Endothelial cell of umbilical vein (primary cell): Measurements from ENCODE around the gene ANO7. TPM values are rescaled to one million over a fixed set of nuclear protein-coding genes. Genes with fewer than 3 reads are reported as not detected.

Experiments
- BruUV-seq: library from RNA; stranded (reverse); fragments of 400-500 nt; replicated peaks from 2 replicates; lab custom pipeline; 2021; lab: Mats Ljungman, UMichigan
- CTCF ChIA-PET: fragments of 300-600, 350-600 bp; sonication (Branson Sonifier 250); formaldehyde crosslinking; loops from one replicate; lab custom pipeline; 2021; ENCODE audit warnings: antibody characterized with exemption, inconsistent platforms; lab: Charles Lee
- POLR2A ChIA-PET: fragments of 300-600, 350-600 bp; sonication (Branson Sonifier 250); formaldehyde crosslinking; loops from one replicate; lab custom pipeline; 2021; ENCODE audit warnings: antibody characterized with exemption, inconsistent platforms; lab: Charles Lee
- DNase-seq: peaks from one replicate; pipeline ENCODE4 v3.0.0-alpha.2; 2011; ENCODE audit warnings: low read depth, low spot score
- FAIRE-seq: peaks from 2 replicates; lab custom pipeline; 2011; peaks lifted over from hg19 to GRCh38; lab: Jason Lieb, UNC
- H2AFZ ChIP-seq: 2 replicates; pipeline ENCODE4 v1.6.0; 2012; ENCODE audit warnings: low read depth, low read length, control low read depth, inconsistent platforms
- H3K27ac ChIP-seq: 2 replicates; pipeline ENCODE4 v1.5.1; 2011; ENCODE audit warnings: low read depth, mild to moderate bottlenecking, control low read depth, low read length, moderate library complexity; ENCODE audit not compliant: insufficient read depth
- H3K27me3 ChIP-seq, 2 experiments: 2 replicates each; pipeline versions ENCODE4 v1.6.0 to v1.6.1; 2011; ENCODE audit warnings: low read length in 2 of 2, mixed read lengths in 1 of 2; ENCODE audit not compliant: control insufficient read depth in 2 of 2, insufficient read depth in 2 of 2
- H3K36me3 ChIP-seq, 2 experiments: 2 replicates in 1 of 2; 3 replicates in 1 of 2; pipeline ENCODE4 v1.5.1; 2011; ENCODE audit warnings: low read length in 2 of 2, mild to moderate bottlenecking in 1 of 2, moderate library complexity in 1 of 2; ENCODE audit not compliant: control insufficient read depth in 2 of 2, insufficient read depth in 2 of 2; ENCODE audit errors: extremely low read depth in 1 of 2
- H3K4me1 ChIP-seq: 3 replicates; pipeline ENCODE4 v1.5.1; 2011; ENCODE audit warnings: mild to moderate bottlenecking, low read length; ENCODE audit not compliant: control insufficient read depth, insufficient read depth; ENCODE audit errors: extremely low read depth
- H3K4me2 ChIP-seq: 2 replicates; pipeline ENCODE4 v1.6.1; 2011; ENCODE audit warnings: low read length, control low read depth, mixed read lengths; ENCODE audit not compliant: insufficient read depth
- H3K4me3 ChIP-seq, 3 experiments: fragments of 200-600 bp in 1 of 3; sonication (generic), shearing (Covaris generic) in 1 of 3; replicated peaks in 1 of 3; 2 replicates each; pipeline ENCODE4 v1.5.1; 2011 to 2016; ENCODE audit warnings: control low read depth in 3 of 3, low read length in 3 of 3, mild to moderate bottlenecking in 2 of 3, inconsistent platforms in 1 of 3, low read depth in 1 of 3, moderate library complexity in 1 of 3; ENCODE audit not compliant: insufficient read depth in 1 of 3
- H3K79me2 ChIP-seq: 2 replicates; pipeline ENCODE4 v1.6.0; 2012; ENCODE audit warnings: low read length, inconsistent platforms; ENCODE audit not compliant: control insufficient read depth, insufficient read depth
- H3K9ac ChIP-seq: replicated peaks from 2 replicates; pipeline ENCODE3; 2011; ENCODE audit warnings: low read length, control low read depth; ENCODE audit not compliant: insufficient read depth; ENCODE audit errors: extremely low read depth
- H3K9me1 ChIP-seq: replicated peaks from 3 replicates; pipeline ENCODE4 v1.6.0; 2011; ENCODE audit warnings: mild to moderate bottlenecking, low read length; ENCODE audit not compliant: control insufficient read depth, insufficient read depth; ENCODE audit errors: extremely low read depth
- H3K9me3 ChIP-seq: replicated peaks from 2 replicates; pipeline ENCODE4 v1.5.1; 2012; ENCODE audit warnings: low read length, inconsistent platforms; ENCODE audit not compliant: control insufficient read depth, insufficient read depth
- H4K20me1 ChIP-seq: replicated peaks from 2 replicates; pipeline ENCODE3; 2011; ENCODE audit warnings: mild to moderate bottlenecking, low read length; ENCODE audit not compliant: control insufficient read depth, insufficient read depth; ENCODE audit errors: extremely low read depth
- CTCF ChIP-seq, 2 donors: IDR thresholded peaks; 1 replicate in 1 of 2; 2 replicates in 1 of 2; pipeline ENCODE4 v1.5.1; 2011; ENCODE audit warnings: low read length in 2 of 2, mild to moderate bottlenecking in 2 of 2, moderate library complexity in 2 of 2, control low read depth in 1 of 2, inconsistent platforms in 1 of 2, low read depth in 1 of 2; ENCODE audit not compliant: insufficient read depth in 1 of 2; ENCODE audit errors: extremely low read depth in 1 of 2
- EZH2 ChIP-seq: IDR thresholded peaks from 2 replicates; pipeline ENCODE4 v1.6.1; 2012; ENCODE audit warnings: borderline replicate concordance, low read depth, mild to moderate bottlenecking, moderate library complexity, low read length, inconsistent platforms; ENCODE audit not compliant: severe bottlenecking
- FOS ChIP-seq: IDR thresholded peaks from 2 replicates; pipeline ENCODE4 v1.6.1; 2011; ENCODE audit warnings: mild to moderate bottlenecking, low read length, moderate library complexity, borderline replicate concordance; ENCODE audit not compliant: insufficient read depth
- GATA2 ChIP-seq: IDR thresholded peaks from 2 replicates; pipeline ENCODE4 v1.7.0; 2011; ENCODE audit warnings: low read depth, mild to moderate bottlenecking, moderate library complexity, mixed read lengths, low read length; ENCODE audit not compliant: insufficient read length, insufficient read depth
- JUN ChIP-seq: IDR thresholded peaks from 2 replicates; pipeline ENCODE4 v1.6.1; 2011; ENCODE audit warnings: borderline replicate concordance, low read depth; ENCODE audit not compliant: insufficient read length, insufficient read depth
- MAX ChIP-seq: IDR thresholded peaks from 2 replicates; pipeline ENCODE4 v1.6.1; 2011; ENCODE audit not compliant: insufficient read depth, insufficient read length
- MYC ChIP-seq: IDR thresholded peaks from one replicate; pipeline ENCODE4 v1.6.1; 2011; ENCODE audit warnings: mild to moderate bottlenecking, low read depth, low read length
- POLR2A ChIP-seq: IDR thresholded peaks from 2 replicates; pipeline ENCODE4 v1.6.1; 2012; ENCODE audit warnings: low read depth, mild to moderate bottlenecking, control low read depth, low read length
- POLR2AphosphoS5 ChIP-seq: IDR thresholded peaks from 2 replicates; pipeline ENCODE4 v1.6.1; 2012; ENCODE audit warnings: low read depth, mild to moderate bottlenecking, control low read depth, low read length, moderate library complexity; ENCODE audit not compliant: insufficient read depth
- dilution Hi-C: fragments of 300-500 bp; cut with MboI; formaldehyde crosslinking; loops from one replicate; pipeline ENCODE4 v1.15.0; 2019; ENCODE audit warnings: low sequenced_read_pairs; ENCODE audit not compliant: extremely low pct_ligation_motif_present
- intact Hi-C: fragments of 100-400 bp; cut with micrococcal nuclease; formaldehyde crosslinking; loops from one replicate; pipeline ENCODE4 v1.10.0; 2022
- polyA plus RNA-seq, 4 experiments: library from polyadenylated mRNA; depleted of rRNA in 3 of 4; stranded (reverse) in 3 of 4; unstranded in 1 of 4; fragments of >200 nt; gene quantifications; 2 replicates each; pipeline versions ENCODE4 v1.2.1 to v1.2.3, GENCODE V29; 2011 to 2012; ENCODE audit warnings: missing spikeins in 1 of 4
- total RNA-seq: library from RNA; stranded (reverse); gene quantifications from 2 replicates; pipeline ENCODE4 v1.2.3, GENCODE V29; 2021

Gene ANO7
- total and polyA plus RNA-seq, 2 donors (not counting 3 experiments of a cell fraction or from before 2014, with no cell fraction given): 0.81 to 2.5 TPM

- no peaks in the 10 kb centered on the region for H3K36me3 ChIP-seq
- DNase-seq (no peak), FAIRE-seq (no peak)
- TF ChIP-seq POLR2A: no peak
- ChIA-PET CTCF (no interaction called here), POLR2A (no interaction called here)
- H3K9me3 ChIP-seq: no peaks in the 10 kb centered on the region
- no peak overlapping the region for H3K9ac ChIP-seq
- H3K4me2 ChIP-seq: no peak overlapping the region
- intact Hi-C loops: no loop called here
- no TSS peak for BruUV-seq
- H3K4me3 ChIP-seq: no peak overlapping the region
- no peaks in the 10 kb centered on the region for H3K79me2 ChIP-seq
- H3K27ac ChIP-seq: no peak overlapping the region
- no peaks in the 10 kb centered on the region for H3K9me1 ChIP-seq
- H3K27me3 ChIP-seq: no peaks in the 10 kb centered on the region
- dilution Hi-C loops: no loop called here
- H3K4me1 ChIP-seq: no peaks in the 10 kb centered on the region
- H4K20me1 ChIP-seq: no peaks in the 10 kb centered on the region
- no peak overlapping the region for H2AFZ ChIP-seq
Measured at GRCh38 chr2:241201445-241202267, 13.2 kb downstream of the ANO7 start.

- H3K9me1 ChIP-seq: no peaks in the 10 kb centered on the region
- intact Hi-C loops: no loop called here
- no peak overlapping the region for H3K4me2 ChIP-seq
- BruUV-seq: no TSS peak
- H3K79me2 ChIP-seq: no peaks in the 10 kb centered on the region
- dilution Hi-C loops: no loop called here
- H2AFZ ChIP-seq: no peak overlapping the region
- no peaks in the 10 kb centered on the region for H3K4me1 ChIP-seq
- no peak for FAIRE-seq
- H3K27ac ChIP-seq: no peak overlapping the region
- no peaks in the 10 kb centered on the region for H3K9me3 ChIP-seq
- no peaks in the 10 kb centered on the region for H3K36me3 ChIP-seq
- ChIA-PET POLR2A (no interaction called here), CTCF (no interaction called here)
- no peaks in the 10 kb centered on the region for H3K27me3 ChIP-seq
- no peaks in the 10 kb centered on the region for H4K20me1 ChIP-seq
- DNase-seq: no peak
- no peak overlapping the region for H3K9ac ChIP-seq
- H3K4me3 ChIP-seq: no peak overlapping the region
- no peak for TF ChIP-seq POLR2AphosphoS5
- TF ChIP-seq POLR2A: no peak
- TF ChIP-seq FOS: no peak
- no peak for TF ChIP-seq MYC
- no peak for TF ChIP-seq EZH2
- TF ChIP-seq JUN: no peak
- no peak for TF ChIP-seq CTCF (IDR thresholded peaks at IDR 0.05; ENCODE audit: extremely low read depth in 1 of 2, insufficient read depth in 1 of 2, low read depth in 1 of 2, low read length in 2 of 2)
- no peak for TF ChIP-seq MAX
- TF ChIP-seq GATA2: no peak
Measured at GRCh38 chr2:241202268-241202585, 13.8 kb downstream of the ANO7 start.
